Caco-2 (cell line): ENCODE data around the gene C20orf144. TPM values are rescaled to one million over a fixed set of nuclear protein-coding genes. Genes with fewer than 3 reads are reported as not detected.
A peak's percentile ranks its signal among the peaks of the same experiment; 100 is the strongest.

Experiments used
- BruUV-seq: library from RNA; stranded (reverse); fragments of 400-500 nt; replicated peaks from 2 replicates; lab custom pipeline; 2021; lab: Mats Ljungman, UMichigan
- CTCF ChIA-PET: fragments of 300-600 bp; sonication (Branson Sonifier 250); formaldehyde crosslinking; loops from one replicate; lab custom pipeline; 2022; ENCODE audit warnings: antibody characterized with exemption; lab: Charles Lee
- POLR2A ChIA-PET: fragments of 300-600 bp; sonication (Branson Sonifier 250); formaldehyde crosslinking; loops from one replicate; lab custom pipeline; 2022; ENCODE audit warnings: antibody characterized with exemption; lab: Charles Lee
- DNase-seq, 2 experiments: peaks; one replicate each; pipeline versions ENCODE4 v3.0.0 to v3.0.0-alpha.2; 2020 to 2022
- H3K27me3 ChIP-seq: replicated peaks from 2 replicates; pipeline ENCODE4 v1.6.0; 2011; ENCODE audit warnings: low read length; ENCODE audit not compliant: control insufficient read depth, insufficient read depth
- H3K36me3 ChIP-seq: 2 replicates; pipeline ENCODE4 v1.5.1; 2011; ENCODE audit warnings: low read length; ENCODE audit not compliant: control insufficient read depth, insufficient read depth
- H3K4me1 ChIP-seq: fragments of 250-450 bp; sonication (Bioruptor Pico); 2 replicates; pipeline ENCODE4 v1.5.1; 2020; ENCODE audit warnings: mild to moderate bottlenecking
- H3K4me3 ChIP-seq: 2 replicates; pipeline ENCODE4 v1.5.1; 2011; ENCODE audit warnings: low read depth, mild to moderate bottlenecking, control low read depth, low read length
- H3K9me3 ChIP-seq: fragments of 250-450 bp; sonication (Bioruptor Pico); 2 replicates; pipeline ENCODE4 v1.5.1; 2020; ENCODE audit warnings: mild to moderate bottlenecking, moderate library complexity
- H3K27ac Mint-ChIP-seq: one replicate; pipeline ENCODE4 v1.8.0; 2022; ENCODE audit warnings: mixed read lengths; ENCODE audit not compliant: unreplicated experiment
- H3K27me3 Mint-ChIP-seq: one replicate; pipeline ENCODE4 v1.8.0; 2022; ENCODE audit warnings: mixed read lengths; ENCODE audit not compliant: insufficient read depth, unreplicated experiment
- H3K36me3 Mint-ChIP-seq: one replicate; pipeline ENCODE4 v1.8.0; 2022; ENCODE audit warnings: mild to moderate bottlenecking, mixed read lengths; ENCODE audit not compliant: insufficient read depth, unreplicated experiment
- H3K4me1 Mint-ChIP-seq: one replicate; pipeline ENCODE4 v1.8.0; 2022; ENCODE audit warnings: low read depth, mixed read lengths; ENCODE audit not compliant: unreplicated experiment
- H3K4me3 Mint-ChIP-seq: one replicate; pipeline ENCODE4 v1.8.0; 2022; ENCODE audit warnings: mild to moderate bottlenecking, moderate library complexity, mixed read lengths; ENCODE audit not compliant: unreplicated experiment
- H3K9me3 Mint-ChIP-seq: one replicate; pipeline ENCODE4 v1.8.0; 2022; ENCODE audit warnings: mixed read lengths; ENCODE audit not compliant: unreplicated experiment
- CTCF ChIP-seq, 2 experiments: fragments of 200-600 bp in 1 of 2; IDR thresholded peaks; 1 replicate in 1 of 2; 2 replicates in 1 of 2; pipeline versions ENCODE4 v1.5.1 to v1.8.0; 2011 to 2022; ENCODE audit warnings: antibody characterized with exemption in 1 of 2, control low read depth in 1 of 2, inconsistent platforms in 1 of 2, low read depth in 1 of 2, low read length in 1 of 2, mild to moderate bottlenecking in 1 of 2, moderate library complexity in 1 of 2; ENCODE audit not compliant: insufficient read depth in 1 of 2, severe bottlenecking in 1 of 2, unreplicated experiment in 1 of 2
- intact Hi-C: fragments of 100-400 bp; cut with micrococcal nuclease; formaldehyde crosslinking; loops from one replicate; pipeline ENCODE4 v1.10.0; 2022; ENCODE audit not compliant: unreplicated experiment
- total RNA-seq: library from RNA; stranded (reverse); gene quantifications from 2 replicates; pipeline ENCODE4 v1.2.3, GENCODE V29; 2022

C20orf144 gene
- total RNA-seq, 1 experiment from 2014 or later: 0.18 TPM

DNA sequence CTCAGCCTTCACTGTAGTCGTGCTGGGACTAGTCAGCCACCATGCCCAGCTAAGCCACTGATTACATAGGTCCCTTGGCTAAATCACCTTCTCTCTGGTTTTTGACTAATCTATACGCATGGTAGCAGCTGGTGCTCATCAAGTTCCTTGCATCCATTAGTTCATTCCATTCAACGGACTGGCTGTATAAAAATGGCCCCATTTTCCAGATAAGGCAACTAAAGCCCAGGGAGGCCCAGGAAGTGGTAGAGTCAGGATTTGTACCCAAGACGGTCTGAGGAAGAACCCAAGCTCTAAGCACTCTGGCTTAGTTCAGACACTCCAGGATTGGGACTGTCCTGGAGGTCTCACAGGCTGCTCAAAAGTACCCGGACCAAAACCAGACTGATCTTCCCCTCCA, 19.2 kb downstream of the C20orf144 start:
- ChIA-PET POLR2A (interaction anchor here (1.0 to 1.4 kb wide), 3 partner anchors 15 to 51 kb away, joined by 3 to 6 read pairs (median 3); partner anchors contain the start of genes ACTL10 and PXMP4), CTCF (interaction anchor here (0.9 to 6.0 kb wide), 2 partner anchors 14 to 39 kb away, joined by 3 to 29 read pairs; partner anchors contain the start of genes ACTL10 and PXMP4)
- no TSS peak for BruUV-seq
- no peaks in the 10 kb centered on the region for H3K9me3 Mint-ChIP-seq
- H3K36me3 Mint-ChIP-seq: peaks cover 83% of the 10 kb centered on the region
- Histone ChIP-seq H3K27me3 (no peaks in the 10 kb centered on the region), H3K36me3 (peaks cover 6% of the 10 kb centered on the region; the same call in 1 of the 2 replicates), H3K9me3 (no peaks in the 10 kb centered on the region), H3K4me1 (peaks cover 11% of the 10 kb centered on the region), H3K4me3 (no peak overlapping the region)
- TF ChIP-seq CTCF (IDR thresholded peaks at IDR 0.05; ENCODE audit: insufficient read depth in 1 of 2, low read depth in 1 of 2, low read length in 1 of 2, severe bottlenecking in 1 of 2, unreplicated experiment in 1 of 2): no peak
- H3K27me3 Mint-ChIP-seq: no peaks in the 10 kb centered on the region
- peak overlapping the region; percentile 7 for H3K27ac Mint-ChIP-seq
- no peak for DNase-seq
- no peak overlapping the region for H3K4me3 Mint-ChIP-seq
- peaks cover 23% of the 10 kb centered on the region for H3K4me1 Mint-ChIP-seq
- intact Hi-C loops: no loop called here

- H3K4me1 ChIP-seq: peaks cover 13% of the 10 kb centered on the region
- Mint-ChIP-seq H3K36me3 (peaks cover 77% of the 10 kb centered on the region), H3K27me3 (no peaks in the 10 kb centered on the region), H3K9me3 (no peaks in the 10 kb centered on the region), H3K4me3 (no peak overlapping the region), H3K4me1 (peaks cover 28% of the 10 kb centered on the region), H3K27ac (peak overlapping the region; percentile 7)
- intact Hi-C loops: no loop called here
- no peak for DNase-seq
- H3K9me3 ChIP-seq: no peaks in the 10 kb centered on the region
- no peak overlapping the region for H3K4me3 ChIP-seq
- ChIA-PET POLR2A (interaction anchor here (0.6 to 1.4 kb wide), 3 partner anchors 15 to 192 kb away, joined by 3 to 6 read pairs (median 3); partner anchors contain the start of gene ACTL10), CTCF (interaction anchor here (0.9 to 6.0 kb wide), 2 partner anchors 14 to 38 kb away, joined by 3 to 29 read pairs; partner anchors contain the start of genes ACTL10 and PXMP4)
- TF ChIP-seq CTCF (IDR thresholded peaks at IDR 0.05; ENCODE audit: insufficient read depth in 1 of 2, low read depth in 1 of 2, low read length in 1 of 2, severe bottlenecking in 1 of 2, unreplicated experiment in 1 of 2): no peak
- BruUV-seq: no TSS peak
- H3K36me3 ChIP-seq: peaks cover 6% of the 10 kb centered on the region; the same call in 1 of the 2 replicates
- no peaks in the 10 kb centered on the region for H3K27me3 ChIP-seq
Observed at GRCh38 chr20:33681728-33682353, 19.7 kb downstream of the C20orf144 start.

GRCh38 chr20:33684533-33685327, 22.6 kb downstream of the C20orf144 start:
- H3K27me3 Mint-ChIP-seq: no peaks in the 10 kb centered on the region
- BruUV-seq: TSS peak; percentile 36
- intact Hi-C loops: loop anchor here (5.0 kb wide), 2 partner anchors 128 to 308 kb away; partner anchors contain the start of genes CHMP4B and RALY
- Histone ChIP-seq H3K9me3 (no peaks in the 10 kb centered on the region), H3K27me3 (no peaks in the 10 kb centered on the region), H3K36me3 (no peaks in the 10 kb centered on the region), H3K4me3 (peak overlapping the region; percentile 80), H3K4me1 (peaks cover 41% of the 10 kb centered on the region)
- peak overlapping the region; percentile 78 for H3K27ac Mint-ChIP-seq
- H3K4me1 Mint-ChIP-seq: peaks cover 54% of the 10 kb centered on the region
- H3K4me3 Mint-ChIP-seq: peak overlapping the region; percentile 68
- CTCF ChIA-PET: interaction anchor here (0.6 to 6.0 kb wide), 5 partner anchors 17 to 210 kb away, joined by 4 to 29 read pairs (median 5); partner anchors contain the start of gene ACTL10
- DNase-seq: no peak
- H3K9me3 Mint-ChIP-seq: no peaks in the 10 kb centered on the region
- POLR2A ChIA-PET: interaction anchor here (0.8 to 1.8 kb wide), 4 partner anchors 10 to 309 kb away, joined by 3 to 9 read pairs (median 6); partner anchors contain the start of genes ACTL10, PXMP4 and RALY
- no peak for TF ChIP-seq CTCF (IDR thresholded peaks at IDR 0.05; ENCODE audit: insufficient read depth in 1 of 2, low read depth in 1 of 2, low read length in 1 of 2, severe bottlenecking in 1 of 2, unreplicated experiment in 1 of 2)
- peaks cover 48% of the 10 kb centered on the region for H3K36me3 Mint-ChIP-seq
